Lower leg skin (tissue), 3 donors: ENCODE data around the gene CNTN4.

Source experiments
- CTCF ChIP-seq, 3 donors: fragments of 450-650 bp; IDR thresholded peaks; one replicate each; pipeline ENCODE4 v1.5.1; 2016; ENCODE audit warnings: antibody characterized with exemption in 3 of 3, mild to moderate bottlenecking in 3 of 3, moderate library complexity in 2 of 3
- POLR2A ChIP-seq, 2 donors: fragments of 450-650 bp; IDR thresholded peaks; one replicate each; pipeline ENCODE4 v1.6.1; 2016 to 2017; ENCODE audit warnings: antibody characterized with exemption in 2 of 2, mild to moderate bottlenecking in 1 of 2, moderate library complexity in 1 of 2

GRCh38 chr3:2837239-2837638, 738.6 kb downstream of the CNTN4 start:
- TF ChIP-seq CTCF (IDR thresholded peaks at IDR 0.05), result no peak
- no peak for TF ChIP-seq POLR2A (IDR thresholded peaks at IDR 0.05)
